ENCODE measurements around the gene SLC12A8. TPM values are rescaled to one million over a fixed set of nuclear protein-coding genes. Genes with fewer than 3 reads are reported as not detected.
A peak's percentile ranks its signal among the peaks of the same experiment; 100 is the strongest.

The SLC12A8 gene
- total and polyA plus RNA-seq, 9 of the 15 experiments (the other 6 are each of a cell fraction or from before 2014, with no cell fraction given): 0.04 to 0.33 (median 0.09) TPM; not detected in 4

- TF ChIP-seq MGA (IDR thresholded peaks at IDR 0.05) (no peak), EWSR1 (IDR thresholded peaks at IDR 0.05; ENCODE audit: borderline replicate concordance, low read depth, partially characterized antibody) (no peak), NFIC (IDR thresholded peaks at IDR 0.05) (no peak), TCF7 (IDR thresholded peaks at IDR 0.05; ENCODE audit: borderline replicate concordance) (no peak), ZKSCAN1 (IDR thresholded peaks at IDR 0.05; ENCODE audit: low read depth, low read length) (no peak), TFAM (CRISPR knock-in tag; conservative IDR thresholded peaks at IDR 0.05) (no peak), ZNF408 (CRISPR knock-in tag; IDR thresholded peaks at IDR 0.05; ENCODE audit: low read depth) (no peak), CREB5 (CRISPR knock-in tag; IDR thresholded peaks at IDR 0.05) (no peak), EHMT2 (IDR thresholded peaks at IDR 0.05) (no peak), ZNF316 (IDR thresholded peaks at IDR 0.05) (peak; percentile 74), YBX1 (IDR thresholded peaks at IDR 0.05) (no peak), TCF3 (CRISPR knock-in tag; IDR thresholded peaks at IDR 0.05) (no peak), HDAC2 (IDR thresholded peaks at IDR 0.05) (no peak), NFIX (CRISPR knock-in tag; IDR thresholded peaks at IDR 0.05; ENCODE audit: low read depth) (no peak)
- TF ChIP-seq, protein P1, sequence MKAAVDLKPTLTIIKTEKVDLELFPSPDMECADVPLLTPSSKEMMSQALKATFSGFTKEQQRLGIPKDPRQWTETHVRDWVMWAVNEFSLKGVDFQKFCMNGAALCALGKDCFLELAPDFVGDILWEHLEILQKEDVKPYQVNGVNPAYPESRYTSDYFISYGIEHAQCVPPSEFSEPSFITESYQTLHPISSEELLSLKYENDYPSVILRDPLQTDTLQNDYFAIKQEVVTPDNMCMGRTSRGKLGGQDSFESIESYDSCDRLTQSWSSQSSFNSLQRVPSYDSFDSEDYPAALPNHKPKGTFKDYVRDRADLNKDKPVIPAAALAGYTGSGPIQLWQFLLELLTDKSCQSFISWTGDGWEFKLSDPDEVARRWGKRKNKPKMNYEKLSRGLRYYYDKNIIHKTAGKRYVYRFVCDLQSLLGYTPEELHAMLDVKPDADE (conservative IDR thresholded peaks at IDR 0.05; ENCODE audit: control insufficient read depth, low read depth, low read length): no peak
These were observed 2.2 kb upstream of the SLC12A8 start (continued) for GRCh38 chr3:125214738-125215137.
